GM18507 (cell line): ENCODE results near the gene CCDC197.

Source experiments
- DNase-seq: peaks from one replicate; pipeline ENCODE4 v3.0.0; 2011; ENCODE audit warnings: low read depth; ENCODE audit not compliant: insufficient read length; ENCODE audit errors: extremely low spot score
- FAIRE-seq: peaks from 2 replicates; lab custom pipeline; 2011; peaks lifted over from hg19 to GRCh38; lab: Jason Lieb, UNC

The CCDC197 gene

DNA sequence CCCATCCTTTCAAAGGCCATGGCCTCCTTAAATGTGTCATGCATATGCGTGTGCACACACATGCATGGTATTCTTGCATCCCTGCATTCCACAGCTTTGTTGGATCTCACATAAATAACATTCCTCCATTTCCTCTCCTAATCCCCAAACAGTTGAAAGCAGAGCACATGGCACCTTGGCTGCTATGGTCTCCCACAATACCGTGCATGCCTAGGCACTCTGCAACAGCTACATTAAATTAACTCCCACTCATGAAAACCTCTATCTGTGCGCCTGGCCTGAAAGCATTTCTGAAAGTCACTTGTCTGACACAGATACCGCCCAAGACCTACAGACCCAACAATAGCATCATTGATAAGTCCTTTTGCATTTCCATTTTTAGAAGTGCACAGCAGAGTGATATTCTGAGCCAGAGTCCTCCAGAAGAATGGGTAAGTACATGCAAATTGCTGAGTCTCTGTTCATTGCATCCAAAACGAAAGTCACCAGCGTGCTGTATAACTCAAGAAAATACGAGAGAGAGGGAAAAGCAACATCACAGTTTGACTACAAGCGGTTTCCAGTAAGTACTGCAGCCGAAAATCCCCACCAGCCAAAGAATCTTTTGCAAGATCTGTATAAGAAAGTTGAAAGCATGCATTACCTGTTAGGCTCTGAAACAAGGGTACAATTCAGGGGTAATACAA is 21.2 kb upstream of the CCDC197 start:
- no peak for DNase-seq
- FAIRE-seq = peak; percentile 99

DNA sequence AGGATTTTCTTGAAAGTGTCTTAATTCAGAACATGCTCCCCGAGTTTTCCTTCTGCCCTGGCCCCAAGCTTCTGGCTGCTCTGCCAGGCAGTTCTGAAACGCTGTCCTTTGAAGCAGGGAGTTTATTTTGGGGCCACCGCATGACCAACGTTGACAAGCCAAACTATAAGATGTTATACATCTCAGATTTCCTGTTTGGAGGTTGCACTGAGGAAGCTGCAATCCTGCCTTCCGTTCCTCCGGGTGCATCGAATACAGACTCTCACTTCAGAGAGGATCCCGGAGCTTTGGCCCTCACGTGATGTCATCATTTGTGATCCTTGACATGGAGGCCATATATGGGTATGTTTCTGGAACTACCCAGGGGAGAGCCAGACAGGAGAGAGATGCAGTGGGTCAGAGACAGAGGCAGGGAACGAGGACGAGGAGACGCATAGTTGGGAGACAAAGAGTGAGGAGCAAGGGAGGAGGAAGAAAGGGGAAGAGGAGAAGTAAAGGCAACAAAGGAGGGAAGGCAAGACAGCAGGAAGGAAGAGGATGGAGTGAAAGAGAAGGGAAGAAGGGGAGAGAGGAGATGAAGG is 20.5 kb upstream of the CCDC197 start, which contains the start of gene ASB2:
ASB2 (minus strand) TSS at position 94 of the 581 bp plus-strand sequence. CDS start 12,031 bp downstream, outside the sequence.
- no peak for FAIRE-seq

DNA sequence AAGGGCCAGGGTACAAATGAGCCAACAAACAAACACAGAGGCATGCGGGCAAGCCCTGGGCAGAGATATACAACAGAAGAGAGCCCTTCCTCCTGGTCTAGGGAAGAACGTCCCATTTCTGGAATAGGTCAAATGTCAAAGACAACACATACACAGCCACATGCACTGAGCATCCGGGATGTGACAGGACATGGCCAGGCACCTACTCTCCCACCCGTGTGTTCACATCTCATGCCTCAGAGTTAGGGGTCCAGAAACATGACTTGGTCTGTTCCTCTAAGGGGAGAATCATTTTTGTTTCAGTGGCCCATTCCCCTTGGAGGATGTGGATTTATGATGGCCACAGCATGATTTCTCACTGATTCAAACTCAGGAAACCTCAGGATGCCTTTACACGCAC is 19.9 kb upstream of the CCDC197 start:
- DNase-seq = no peak
- FAIRE-seq = no peak

More for the DNA sequence above, 20.5 kb upstream of the CCDC197 start, which contains the start of gene ASB2:
- DNase-seq = no peak

DNA sequence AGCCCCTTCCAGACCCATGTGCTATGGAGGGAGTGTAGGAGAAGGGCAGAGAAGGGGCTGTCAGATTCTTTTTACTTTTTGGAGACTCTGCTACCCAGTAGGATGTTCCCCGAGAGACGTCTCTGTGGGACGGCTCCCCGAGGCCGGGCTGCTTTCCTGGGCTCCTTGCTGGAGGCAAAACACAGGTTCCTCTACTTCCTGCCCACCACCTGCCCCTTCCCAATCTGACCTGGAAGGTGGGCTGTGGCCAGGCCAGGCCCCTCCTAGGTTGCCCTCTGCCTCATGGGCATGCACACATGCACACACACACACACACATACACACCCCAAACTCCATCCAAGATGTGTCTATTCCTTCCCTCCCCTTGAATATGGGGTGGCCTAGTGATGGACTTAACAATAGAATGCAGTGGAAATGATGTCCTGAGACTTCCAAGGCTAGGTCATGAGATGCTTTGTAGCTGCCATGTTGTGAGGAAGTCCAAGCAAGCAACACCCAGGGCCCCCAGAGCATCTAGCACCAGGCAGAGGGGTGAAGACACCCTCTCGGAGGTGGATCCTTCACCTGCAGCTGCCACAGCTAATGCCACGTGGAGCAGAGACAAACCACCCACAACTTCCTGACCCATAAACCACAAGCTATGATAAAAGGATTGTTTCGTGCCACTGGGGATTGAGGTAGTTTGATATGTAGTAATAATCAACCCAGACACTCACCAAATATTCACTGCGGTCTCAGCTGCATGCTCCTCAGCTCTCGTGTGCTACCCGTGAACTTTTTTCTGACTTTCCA is 19.1 kb upstream of the CCDC197 start:
- peak; percentile 71 for DNase-seq
- FAIRE-seq = peak; percentile 99

GRCh38 chr14:93978735-93979134 is 18.4 kb upstream of the CCDC197 start:
- no peak for FAIRE-seq
- DNase-seq = no peak

DNA sequence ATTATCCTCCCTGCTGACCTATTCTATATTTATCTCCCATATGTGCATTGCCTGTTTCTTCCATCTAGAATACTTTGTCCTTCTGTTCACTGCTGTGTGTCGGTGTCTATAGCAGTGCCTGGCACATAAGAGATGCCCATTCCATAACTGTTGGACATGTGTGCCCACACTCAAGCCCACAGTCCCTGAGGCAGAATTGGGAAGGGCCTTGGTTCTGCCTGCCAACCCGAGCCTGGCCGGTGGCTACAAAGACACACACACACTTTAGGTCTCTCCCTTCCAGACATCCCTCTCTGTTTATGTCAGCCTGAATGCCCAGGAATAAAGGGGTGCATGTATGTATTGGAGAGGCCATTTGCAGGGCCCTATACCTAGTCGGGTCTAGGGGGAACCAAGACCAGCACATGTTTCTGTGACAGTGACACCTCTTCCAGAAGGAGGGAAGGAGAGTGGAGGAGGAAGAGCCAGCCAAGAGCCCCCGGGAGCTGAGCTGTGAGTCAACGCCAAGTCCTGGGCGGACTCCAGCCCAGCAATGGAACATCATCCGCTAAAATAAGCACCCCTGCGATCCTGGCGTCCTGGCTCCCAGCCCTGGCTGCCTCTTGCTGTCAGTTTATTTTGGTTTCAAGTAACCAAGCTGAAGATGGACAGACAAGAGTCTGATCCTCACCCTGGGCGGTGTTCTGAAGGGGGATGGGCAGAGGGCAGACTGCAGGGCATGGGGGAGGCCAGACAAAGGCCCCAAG is 16.5 kb upstream of the CCDC197 start:
- DNase-seq (no peak), FAIRE-seq (peak; percentile 9)

- no peak for FAIRE-seq
- DNase-seq = no peak
Observed at GRCh38 chr14:93981316-93982229, 15.5 kb upstream of the CCDC197 start.

DNA sequence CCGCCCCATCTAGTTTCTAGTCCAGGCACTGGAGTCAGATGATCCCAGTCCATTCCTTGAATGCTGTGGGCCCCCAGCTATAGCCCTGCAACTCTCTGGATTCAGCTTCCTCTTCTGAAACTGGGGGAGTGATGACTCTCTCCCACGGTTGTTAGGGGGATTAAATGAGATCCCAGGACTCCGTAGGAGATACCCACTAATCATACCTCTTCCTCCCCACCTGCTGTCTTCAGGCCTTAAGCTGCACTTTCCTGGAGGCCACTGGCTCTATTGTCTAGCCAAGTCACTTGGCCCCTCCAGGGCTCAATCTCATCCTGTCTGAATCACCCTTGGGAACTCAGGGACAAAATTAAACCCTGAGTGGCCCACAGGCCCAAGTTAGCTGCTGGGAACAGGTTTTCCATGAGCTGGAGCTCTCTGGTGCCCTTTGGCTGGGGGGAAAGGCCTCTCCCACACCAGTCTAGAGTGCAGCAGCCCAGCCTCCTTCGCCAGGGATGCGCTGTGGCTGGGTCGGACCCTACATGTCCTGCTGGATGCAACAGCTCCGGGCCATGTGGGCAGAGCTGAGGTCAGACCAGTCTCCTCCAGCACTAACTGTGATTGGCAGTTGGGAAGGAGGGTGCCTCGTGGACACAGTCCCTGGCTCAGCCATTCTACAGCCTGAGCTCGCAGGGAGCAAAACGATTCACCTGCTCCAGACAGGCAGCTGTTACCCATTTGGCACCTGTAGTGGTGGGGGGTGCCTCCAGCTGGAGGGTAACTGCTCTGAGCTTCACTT is 14.7 kb upstream of the CCDC197 start:
- DNase-seq (no peak), FAIRE-seq (no peak)

- DNase-seq (no peak), FAIRE-seq (no peak)
Observed at GRCh38 chr14:93984070-93984469, 13.0 kb upstream of the CCDC197 start.

GRCh38 chr14:93984987-93985410 is 12.1 kb upstream of the CCDC197 start:
- DNase-seq (no peak), FAIRE-seq (peak; percentile 31)

DNA sequence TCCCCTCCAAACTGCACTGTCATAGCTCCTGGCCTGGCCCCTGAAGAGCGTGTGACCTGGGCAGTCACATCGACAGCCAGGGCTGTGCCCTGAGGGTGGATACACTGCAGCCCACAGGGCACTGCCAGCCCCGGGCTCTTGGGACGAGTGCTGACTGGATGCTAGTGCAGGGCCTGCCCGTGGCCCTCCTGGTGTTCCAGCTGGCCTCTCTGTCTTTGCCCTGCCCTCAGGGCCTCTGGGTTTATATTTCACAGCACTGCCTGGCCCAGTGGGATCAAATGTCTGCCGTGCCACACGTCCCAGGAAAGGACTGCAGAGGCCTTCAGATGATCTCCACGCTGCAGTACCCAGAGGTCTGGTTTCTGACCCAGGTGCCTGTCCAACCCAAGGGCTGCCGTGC is 10.1 kb upstream of the CCDC197 start:
- no peak for FAIRE-seq
- no peak for DNase-seq

DNA sequence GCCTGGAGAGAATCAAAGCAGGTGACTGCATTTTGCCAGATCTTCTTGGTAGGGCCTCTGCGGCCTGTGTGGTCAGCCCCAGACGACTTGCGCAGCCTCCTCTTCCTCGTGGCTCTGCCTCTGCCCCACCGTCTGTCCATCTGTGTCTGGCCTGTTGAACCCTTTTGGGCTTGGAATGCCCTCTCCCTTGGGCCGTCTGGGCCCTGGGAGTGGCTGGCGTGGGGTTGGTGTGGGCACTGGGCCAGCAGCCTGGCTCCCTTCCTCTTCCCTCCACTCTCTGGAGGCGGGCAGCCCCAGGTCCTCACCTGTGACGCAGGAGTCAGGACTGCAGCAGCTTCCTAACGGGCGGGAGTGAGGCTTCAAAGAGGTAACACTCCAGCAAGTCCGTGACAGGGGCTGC is 9.7 kb upstream of the CCDC197 start:
- FAIRE-seq (no peak), DNase-seq (no peak)

DNA sequence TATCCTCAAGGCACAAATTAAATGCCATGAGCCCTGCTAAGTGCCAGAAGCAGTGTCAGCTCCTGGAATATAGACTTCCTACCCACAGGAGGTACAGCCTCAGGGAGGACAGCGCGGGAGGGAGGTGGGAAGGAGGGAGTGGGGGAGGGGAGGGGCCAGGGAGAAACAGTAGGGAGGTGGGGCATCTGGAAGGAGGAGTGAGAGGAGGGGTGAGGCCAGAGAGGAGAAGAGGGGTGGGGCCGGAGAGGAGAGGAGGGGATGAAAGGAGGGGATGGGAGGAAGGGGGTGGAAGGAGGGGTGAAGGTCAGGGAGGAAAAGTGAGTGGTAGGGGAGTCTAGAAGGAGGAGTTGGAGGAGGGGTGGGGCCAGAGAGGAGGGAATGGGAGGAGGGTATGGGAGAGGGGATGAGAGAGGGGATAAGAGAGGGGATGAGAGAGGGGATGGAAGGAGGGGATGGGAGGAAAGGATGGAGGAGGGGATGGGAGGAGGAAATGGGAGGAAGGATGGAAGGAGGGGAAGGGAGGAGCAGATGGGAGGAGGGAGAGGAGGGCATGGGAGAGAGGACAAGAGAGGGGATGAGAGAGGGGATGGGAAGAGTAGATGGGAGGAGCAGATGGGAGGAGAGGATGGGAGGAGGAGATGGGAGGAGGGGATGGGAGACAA is 9.2 kb upstream of the CCDC197 start:
- FAIRE-seq (no peak), DNase-seq (no peak)

GRCh38 chr14:93989939-93990338 is 7.2 kb upstream of the CCDC197 start:
- DNase-seq (no peak), FAIRE-seq (peak; percentile 88)

- DNase-seq = no peak
- FAIRE-seq = no peak
Observed at GRCh38 chr14:93991212-93991611, 5.9 kb upstream of the CCDC197 start.

DNA sequence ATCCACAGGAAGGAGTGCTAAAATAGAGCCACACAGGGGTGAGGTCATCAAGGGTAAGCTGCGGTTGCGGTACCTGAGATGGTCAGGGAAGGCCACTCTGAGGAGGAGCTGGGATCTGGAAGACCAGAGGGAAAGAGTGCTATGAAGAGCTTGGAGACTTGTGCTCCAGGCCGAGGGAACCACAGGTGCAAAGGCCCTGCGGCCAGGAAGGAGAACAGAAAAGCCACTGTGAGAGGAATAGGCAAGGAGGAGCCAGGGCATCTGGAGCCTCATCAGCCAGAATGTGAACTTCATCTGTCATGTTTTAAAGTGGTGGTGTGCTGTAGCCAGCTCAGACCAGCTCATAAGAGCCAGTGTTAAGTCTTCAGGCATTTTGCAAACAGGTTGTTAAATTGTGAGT is 5.5 kb upstream of the CCDC197 start:
- DNase-seq (no peak), FAIRE-seq (no peak)

DNA sequence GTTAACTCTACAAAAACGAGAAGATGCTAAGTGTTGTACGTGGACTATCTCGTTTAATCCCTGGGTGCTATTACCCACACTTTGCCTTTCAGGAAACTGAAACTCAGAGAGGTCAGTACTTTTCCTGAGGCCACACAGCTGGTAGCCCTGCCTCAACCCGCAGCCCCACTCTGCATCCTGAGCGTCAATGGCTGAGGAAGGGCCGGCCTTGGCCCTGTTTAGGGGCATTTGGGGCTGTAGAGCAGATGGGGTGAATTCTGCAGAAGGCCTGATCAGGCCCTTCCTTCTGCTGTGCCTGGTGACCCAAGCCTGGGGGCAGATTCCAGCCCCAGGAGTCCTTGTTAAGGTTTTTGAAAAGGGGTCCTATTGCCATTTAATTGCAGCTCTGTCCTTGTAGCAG is 3.7 kb upstream of the CCDC197 start:
- FAIRE-seq (no peak), DNase-seq (no peak)
